ENCODE measurements around the gene SIGLEC9.

SIGLEC9 gene

GRCh38 chr19:51100601-51101000, 24.1 kb upstream of the SIGLEC9 start:
- CTCF ChIA-PET, result interaction anchor here (1.4 to 2.8 kb wide), 3 partner anchors 80 to 178 kb away, joined by 6 to 17 read pairs (median 11); no protein-coding TSS in a partner anchor
- no peak overlapping the region for H3K27ac ChIP-seq (ENCODE audit: extremely low read depth, low read depth, low read length)
- 0 out of 2 replicates have a peak, but pooled peaks cover 2% of the 10 kb centered on the region for H3K4me1 ChIP-seq (ENCODE audit: control insufficient read depth, insufficient read depth, low read length)
- H3K36me3 ChIP-seq (ENCODE audit: control insufficient read depth in 2 of 2, insufficient read depth in 1 of 2, low read length in 2 of 2), result peaks cover 21 to 55% of the 10 kb centered on the region in 2 experiments
- POLR2A ChIA-PET, result interaction anchor here (0.6 to 1.5 kb wide), 2 partner anchors 14 to 1089 kb away, joined by 3 to 5 read pairs; no protein-coding TSS in a partner anchor
- no peak overlapping the region for H3K4me3 ChIP-seq (ENCODE audit: low read depth, low read length)
- TF ChIP-seq ZNF701 (tag by site-specific recombination; IDR thresholded peaks at IDR 0.05) (no peak), ZNF239 (tag by site-specific recombination; IDR thresholded peaks at IDR 0.05) (no peak), ZFP69B (tag by site-specific recombination; IDR thresholded peaks at IDR 0.05) (no peak), ZNF202 (tag by site-specific recombination; IDR thresholded peaks at IDR 0.05; ENCODE audit: borderline replicate concordance) (no peak), TSHZ1 (tag by site-specific recombination; IDR thresholded peaks at IDR 0.05; ENCODE audit: borderline replicate concordance) (no peak), ZNF132 (tag by site-specific recombination; IDR thresholded peaks at IDR 0.05; ENCODE audit: borderline replicate concordance) (no peak), YY2 (tag by site-specific recombination; IDR thresholded peaks at IDR 0.05) (no peak), ZBTB6 (tag by site-specific recombination; IDR thresholded peaks at IDR 0.05) (no peak)
- H3K9me3 ChIP-seq (ENCODE audit: control insufficient read depth, insufficient read depth, low read depth, low read length), result no peaks in the 10 kb centered on the region

GRCh38 chr19:51101171-51101865, 23.4 kb upstream of the SIGLEC9 start:
- Histone ChIP-seq H3K4me1 (ENCODE audit: control insufficient read depth, insufficient read depth, low read length) (0 out of 2 replicates have a peak, but pooled peaks cover 2% of the 10 kb centered on the region), H3K36me3 (ENCODE audit: control insufficient read depth in 2 of 2, insufficient read depth in 1 of 2, low read length in 2 of 2) (peaks cover 21 to 55% of the 10 kb centered on the region in 2 experiments), H3K9me3 (ENCODE audit: control insufficient read depth, insufficient read depth, low read depth, low read length) (no peaks in the 10 kb centered on the region), H3K4me3 (ENCODE audit: low read depth, low read length) (no peak overlapping the region), H3K27ac (ENCODE audit: extremely low read depth, low read depth, low read length) (no peak overlapping the region)
- TF ChIP-seq ZNF426 (tag by site-specific recombination; IDR thresholded peaks at IDR 0.05), result no peak
- no peak for TF ChIP-seq ZBTB10 (tag by site-specific recombination; IDR thresholded peaks at IDR 0.05)
- no peak for TF ChIP-seq ZNF747 (tag by site-specific recombination; IDR thresholded peaks at IDR 0.05)
- no peak for TF ChIP-seq ZNF561 (tag by site-specific recombination; IDR thresholded peaks at IDR 0.05; ENCODE audit: borderline replicate concordance)
- TF ChIP-seq MZF1 (tag by site-specific recombination; IDR thresholded peaks at IDR 0.05; ENCODE audit: borderline replicate concordance), result no peak
- no peak for TF ChIP-seq KLF10 (tag by site-specific recombination; IDR thresholded peaks at IDR 0.05)
- no peak for TF ChIP-seq ZNF600 (tag by site-specific recombination; IDR thresholded peaks at IDR 0.05)
- TF ChIP-seq ZNF658 (tag by site-specific recombination; IDR thresholded peaks at IDR 0.05), result no peak
- no peak for TF ChIP-seq ZNF621 (tag by site-specific recombination; IDR thresholded peaks at IDR 0.05)
- TF ChIP-seq KLF1 (tag by site-specific recombination; IDR thresholded peaks at IDR 0.05), result no peak
- no peak for TF ChIP-seq ZFP37 (tag by site-specific recombination; IDR thresholded peaks at IDR 0.05)
- TF ChIP-seq ZNF239 (tag by site-specific recombination; IDR thresholded peaks at IDR 0.05), result no peak
- TF ChIP-seq ZNF785 (tag by site-specific recombination; IDR thresholded peaks at IDR 0.05), result no peak
- no peak for TF ChIP-seq ZNF404 (tag by site-specific recombination; IDR thresholded peaks at IDR 0.05)
- TF ChIP-seq ZNF555 (tag by site-specific recombination; conservative IDR thresholded peaks at IDR 0.05), result no peak
- ChIA-PET POLR2A (interaction anchor here (1.5 kb wide), 1 partner anchor 15 kb away, joined by 5 read pairs; no protein-coding TSS in a partner anchor), CTCF (interaction anchor here (0.8 to 2.8 kb wide), 4 partner anchors 9 to 179 kb away, joined by 3 to 17 read pairs (median 8); no protein-coding TSS in a partner anchor)

All from HEK293 (cell line).